ENCODE data around the gene ODAD2.
"Not testable (repeated sequence)": the region's sequence is repeated elsewhere in the genome, so short reads cannot be mapped to it uniquely, and the experiment has no call there.

The ODAD2 gene

GRCh38 chr10:27998954-27999275 lies at the start of gene ODAD2:
Gene ODAD2, minus strand, starts transcription at chr10:27999079. Its CDS starts 3,937 bp downstream, at chr10:27995142.
- DNase-seq, result peak in 2 of 56 donors; percentile 4 to 7

DNA sequence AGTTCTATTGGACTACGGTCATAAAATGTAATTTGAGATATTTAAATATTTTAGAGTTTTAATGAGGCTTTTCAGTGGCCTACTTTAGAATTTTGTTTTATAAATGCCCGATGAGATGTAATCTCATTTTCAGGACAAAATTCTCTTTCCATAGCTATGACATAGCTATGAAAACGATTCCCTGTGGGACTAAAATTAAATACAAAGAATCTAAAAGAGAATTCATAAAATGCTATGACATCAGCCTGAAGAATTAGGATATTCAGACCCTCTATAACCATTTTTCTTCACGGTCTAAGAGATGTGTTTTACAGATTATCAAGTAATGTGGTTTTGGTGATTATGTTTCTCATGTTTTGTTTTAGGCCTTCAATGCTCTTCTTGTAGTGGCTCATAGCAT lies 48.2 kb upstream of the ODAD2 start:
- no peak for DNase-seq

DNA sequence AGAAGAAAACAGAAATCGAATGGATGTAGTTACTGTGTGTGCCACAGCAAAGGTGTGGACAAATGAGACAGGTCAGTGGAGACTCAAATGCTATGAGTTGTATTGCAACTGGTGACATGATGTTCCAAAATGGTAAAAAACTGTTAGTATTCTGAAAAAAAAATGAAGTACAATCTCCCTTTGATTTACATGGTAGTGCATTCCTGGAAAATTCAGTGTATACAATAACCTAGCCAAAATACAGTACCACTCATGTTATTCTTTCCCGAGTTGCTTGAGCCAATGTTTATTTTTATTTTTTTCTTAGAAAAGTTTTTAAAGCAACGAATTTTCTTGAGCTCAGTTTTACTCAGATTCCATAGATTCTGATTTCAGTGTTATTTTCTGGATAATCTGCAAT lies 47.7 kb upstream of the ODAD2 start:
- DNase-seq, result no peak

DNA sequence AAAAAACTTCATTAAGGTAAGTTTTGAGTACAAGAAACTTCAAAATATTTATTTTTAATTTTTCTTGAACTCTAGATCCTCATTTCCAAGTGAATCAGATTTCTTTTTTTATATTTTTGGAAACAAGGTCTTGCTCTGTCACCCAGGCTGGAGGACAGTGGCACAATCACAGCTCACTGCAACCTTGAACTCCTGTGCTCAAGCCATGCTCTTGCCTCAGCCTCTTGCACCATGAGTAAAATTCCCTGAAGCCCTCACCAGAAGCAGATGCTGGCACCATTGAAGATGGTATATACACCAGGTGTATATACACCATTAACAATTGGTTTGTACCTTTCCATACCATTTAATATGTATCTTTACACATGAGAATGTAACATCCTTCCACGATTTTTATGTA lies 45.1 kb upstream of the ODAD2 start:
- DNase-seq, result no peak

- no peak for DNase-seq
Measured at GRCh38 chr10:28036587-28036986, 37.7 kb upstream of the ODAD2 start.

- DNase-seq, result no peak
Measured at GRCh38 chr10:28020993-28021982, 22.4 kb upstream of the ODAD2 start.

DNA sequence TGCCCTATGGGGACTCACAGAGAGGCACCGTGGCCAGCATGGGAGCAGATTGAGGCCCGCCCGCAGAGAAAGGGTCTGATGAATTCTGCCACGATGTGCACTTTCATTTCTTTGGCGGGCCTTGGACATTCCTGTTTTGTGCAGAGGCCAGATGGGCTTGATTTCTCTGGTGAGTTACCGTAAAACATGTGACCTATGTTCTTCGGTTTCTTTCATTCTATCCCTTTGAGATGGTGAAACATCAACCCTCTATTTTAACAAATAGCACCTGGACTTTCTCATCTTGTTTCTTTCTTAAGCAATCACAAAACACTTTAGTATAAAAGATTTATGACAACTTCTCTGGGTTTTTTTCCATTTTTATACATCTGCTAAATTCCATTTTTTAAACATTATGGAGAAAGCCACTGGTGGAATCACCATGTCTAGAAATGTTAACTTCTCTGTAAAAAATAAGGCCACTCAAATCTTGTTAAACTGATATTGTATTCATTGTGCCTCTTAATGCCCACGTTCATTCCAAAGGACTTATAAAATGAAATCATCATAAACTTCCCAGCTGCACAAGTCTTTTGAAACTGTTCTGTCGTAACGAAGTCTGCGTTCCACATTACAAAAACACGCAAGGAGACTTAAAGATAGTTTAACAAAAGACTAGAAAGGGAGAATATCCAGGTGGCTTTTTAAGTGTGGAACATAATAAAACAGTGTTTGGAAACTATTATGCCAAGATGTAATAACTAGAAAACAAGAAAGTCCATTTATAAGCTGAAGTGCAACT lies 21.4 kb upstream of the ODAD2 start:
- no peak for DNase-seq

DNA sequence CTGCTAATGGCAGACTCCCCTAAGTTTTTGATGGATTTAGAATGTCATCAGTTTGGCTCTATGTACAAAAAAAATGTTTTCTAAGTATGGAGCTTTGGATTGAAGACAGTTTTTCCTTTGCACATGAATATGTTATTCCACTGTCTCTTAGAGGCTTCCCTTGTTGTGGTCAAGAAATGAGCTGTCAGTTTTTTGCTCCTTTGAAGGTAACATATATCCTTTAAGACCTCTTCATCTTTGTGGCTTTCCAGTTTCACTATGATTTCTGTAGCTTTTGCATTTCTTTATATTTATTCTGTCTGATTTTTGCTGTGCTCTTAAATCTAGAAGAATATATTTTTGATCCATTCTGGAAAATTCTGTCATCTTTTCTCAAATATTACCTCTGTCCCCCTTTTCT lies 15.8 kb upstream of the ODAD2 start:
- no peak for DNase-seq

GRCh38 chr10:28012990-28013515 lies 14.2 kb upstream of the ODAD2 start:
- DNase-seq, result no peak

DNA sequence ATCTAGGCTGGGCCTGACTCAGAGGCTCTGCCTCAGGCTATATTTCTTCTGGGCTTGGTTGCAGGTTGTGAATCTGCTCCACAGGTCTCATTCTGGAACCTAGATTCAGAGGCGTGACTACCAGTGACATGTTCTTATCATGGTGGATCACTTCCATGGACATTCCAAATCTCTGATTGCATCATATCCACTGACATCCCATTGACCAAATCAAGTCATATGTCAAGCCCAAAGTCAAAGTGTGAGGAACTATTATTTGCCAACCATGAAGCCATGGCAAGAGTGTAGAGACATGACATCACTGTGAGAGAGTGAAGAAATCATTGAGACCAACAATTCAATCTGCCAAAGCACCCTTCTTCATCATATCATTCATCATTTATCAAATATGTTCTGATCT lies 11.9 kb upstream of the ODAD2 start:
- no peak for DNase-seq

GRCh38 chr10:28008054-28008453 lies 9.2 kb upstream of the ODAD2 start:
- DNase-seq, result no peak

- DNase-seq, result no peak
Measured at GRCh38 chr10:28001353-28001752, 2.5 kb upstream of the ODAD2 start.

- peak in 19 of 56 donors; percentile 1 to 37 (median 11) for DNase-seq
Measured at GRCh38 chr10:27998178-27998953, 513 bp downstream of the ODAD2 start.

DNA sequence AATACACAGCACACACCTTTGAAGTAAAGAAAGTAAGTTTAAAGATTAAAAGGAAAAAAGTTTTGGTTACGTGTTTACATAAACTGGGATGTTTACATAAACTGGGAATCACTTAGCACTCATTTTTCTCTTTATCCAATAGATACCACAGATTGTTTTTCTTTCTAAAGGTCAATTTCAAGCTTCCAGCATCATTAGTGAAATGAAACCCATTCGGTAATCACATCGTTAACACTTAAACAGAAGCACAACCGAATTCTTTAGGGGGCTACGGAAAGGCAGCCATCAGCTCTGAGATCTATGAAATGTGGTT lies 1.1 kb downstream of the ODAD2 start:
- DNase-seq, result no peak

DNA sequence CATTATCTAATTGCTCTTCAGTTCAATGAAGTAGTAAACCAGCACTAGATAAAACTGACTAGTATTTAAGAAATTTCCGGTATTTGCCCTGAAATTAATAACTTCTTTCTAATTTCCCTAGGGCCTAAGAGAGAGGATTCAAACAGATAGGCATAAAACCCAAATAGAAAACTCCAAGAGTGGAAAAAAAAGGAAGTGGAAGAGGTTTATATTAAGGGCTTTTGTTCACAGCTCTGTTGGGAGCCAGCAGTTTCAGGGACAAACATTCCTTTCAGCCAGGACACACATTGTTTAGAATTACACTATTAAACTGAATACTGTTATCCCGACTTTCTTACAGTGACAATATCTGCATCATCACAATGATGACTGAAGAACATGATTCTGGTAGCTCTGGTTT lies 3.6 kb downstream of the ODAD2 start:
- no peak for DNase-seq

- DNase-seq, result not testable (repeated sequence)
Measured at GRCh38 chr10:27989357-27989756, 9.5 kb downstream of the ODAD2 start.

GRCh38 chr10:27986821-27987220 lies 12.1 kb downstream of the ODAD2 start:
- no peak for DNase-seq

DNA sequence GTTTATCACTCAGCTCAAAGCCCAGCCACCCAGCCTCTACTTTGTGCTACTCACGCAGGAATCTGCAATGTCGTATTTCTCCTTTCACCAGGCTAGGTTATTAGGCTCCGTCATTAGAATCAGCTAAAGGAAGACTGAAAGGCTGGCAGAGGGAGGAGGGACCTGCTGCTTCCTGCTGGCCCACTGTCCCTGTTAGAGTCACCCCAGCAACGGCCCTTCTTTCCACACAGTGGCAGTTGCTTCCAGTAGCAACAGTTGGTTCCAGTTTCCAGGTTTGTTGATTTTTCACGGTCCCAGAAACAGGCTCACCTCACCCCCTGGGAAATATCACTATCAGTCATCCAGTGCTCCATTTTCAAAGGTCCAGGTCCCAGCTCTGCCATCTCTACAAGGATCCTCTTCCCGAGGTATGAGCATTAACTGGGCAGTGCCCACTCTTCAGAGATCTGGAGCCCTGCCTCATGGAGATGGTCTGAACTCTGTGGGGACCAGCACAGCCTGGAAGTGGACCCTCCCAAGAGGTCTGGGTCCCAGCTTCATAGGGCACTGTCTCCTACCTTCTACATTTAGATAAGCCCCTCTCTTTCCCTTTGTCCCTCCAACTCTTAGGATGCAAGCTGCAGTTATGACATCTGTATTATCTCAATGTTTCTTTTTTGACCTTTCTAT lies 15.9 kb downstream of the ODAD2 start:
- DNase-seq, result no peak

DNA sequence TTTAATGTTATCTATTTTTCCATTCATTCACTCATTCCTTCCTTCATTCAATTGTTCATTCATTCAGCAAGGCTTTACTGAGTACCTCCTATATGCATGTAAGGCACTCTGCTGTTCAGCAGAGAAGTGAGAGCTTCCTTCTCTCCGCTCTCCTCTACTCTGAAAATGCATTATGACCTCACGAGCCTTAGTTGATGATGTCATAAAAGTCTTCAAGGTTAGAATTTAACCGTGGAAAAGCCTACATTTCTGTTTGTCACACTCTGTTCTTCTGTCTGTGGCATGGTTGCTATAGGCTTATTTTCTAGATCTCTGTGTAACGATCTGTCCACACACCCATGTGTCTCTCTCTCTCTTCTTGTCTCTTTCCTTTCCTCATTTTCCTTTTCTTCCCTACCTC lies 17.1 kb downstream of the ODAD2 start:
- DNase-seq, result no peak

DNA sequence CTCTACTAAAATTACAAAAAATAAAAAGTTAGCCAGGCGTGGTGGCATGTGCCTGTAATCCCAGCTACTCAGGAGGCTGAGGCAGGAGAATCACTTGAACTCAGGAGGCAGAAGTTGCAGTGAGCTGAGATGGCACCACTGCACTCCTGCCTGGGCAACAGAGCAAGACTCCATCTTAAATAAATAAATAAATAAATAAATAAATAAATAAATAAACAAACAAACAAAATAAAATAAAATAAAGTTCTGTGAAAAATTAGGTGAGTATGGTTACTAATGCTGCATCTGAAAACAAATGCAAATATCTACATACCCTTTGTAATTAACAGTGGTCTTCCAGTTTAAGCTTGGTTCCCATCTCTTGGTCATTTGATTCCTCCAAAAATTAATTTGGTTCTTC lies 28.1 kb downstream of the ODAD2 start:
- not testable (repeated sequence) for DNase-seq

DNA sequence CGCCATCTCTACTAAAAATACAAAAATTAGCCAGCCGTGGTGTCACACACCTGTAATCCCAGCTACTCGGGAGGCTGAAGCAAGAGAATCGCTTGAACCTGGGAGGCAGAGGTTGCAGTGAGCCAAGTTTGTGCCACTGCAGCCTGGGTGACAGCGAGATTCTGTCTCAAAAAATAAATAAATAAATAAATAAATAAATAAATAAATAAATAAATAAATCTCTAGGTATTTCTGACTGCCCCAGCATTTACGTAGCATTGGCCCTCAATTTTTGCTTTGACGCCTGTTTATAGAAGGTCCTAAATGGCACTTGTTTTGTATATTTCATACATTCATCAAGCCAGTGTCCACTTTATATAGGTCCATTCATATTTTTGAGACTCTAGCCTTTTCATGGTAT lies 28.9 kb downstream of the ODAD2 start:
- DNase-seq, result not testable (repeated sequence)

Measured in amygdala (tissue), 56 donors.